GM12878 (cell line): ENCODE results near the gene TRABD2A. TPM values are rescaled to one million over a fixed set of nuclear protein-coding genes. Genes with fewer than 3 reads are reported as not detected.

ENCODE experiments used
- ATAC-seq: fragments of 200-7000 bp; cut with Tn5 transposase; 3 replicates; pipeline ENCODE4 v1.9.1; 2020; ENCODE audit warnings: mild to moderate bottlenecking, moderate library complexity
- BruUV-seq: library from RNA; stranded (reverse); fragments of 400-500 nt; replicated peaks from 2 replicates; lab custom pipeline; 2021; lab: Mats Ljungman, UMichigan
- CTCF ChIA-PET: fragments of 300-600 bp; sonication (Branson Sonifier 250); formaldehyde crosslinking; extraction: SDS; loops from one replicate; lab custom pipeline; 2021; ENCODE audit warnings: inconsistent platforms; lab: Yijun Ruan, JAX
- POLR2A ChIA-PET: fragments of 350-600 bp; formaldehyde crosslinking; extraction: SDS; loops from one replicate; lab custom pipeline; 2021; ENCODE audit warnings: inconsistent platforms; lab: Charles Lee
- RAD21 ChIA-PET: fragments of 300-600 bp; sonication (Branson Sonifier 250); formaldehyde crosslinking; loops from one replicate; lab custom pipeline; 2023; ENCODE audit warnings: antibody characterized with exemption; ENCODE audit not compliant: unreplicated experiment; lab: Charles Lee
- SMC1A ChIA-PET: fragments of 300-600 bp; sonication (Branson Sonifier 250); formaldehyde crosslinking; loops from one replicate; lab custom pipeline; 2023; ENCODE audit not compliant: unreplicated experiment, uncharacterized antibody; lab: Charles Lee
- DNase-seq: peaks from one replicate; pipeline ENCODE4 v3.0.0-alpha.2; 2011; ENCODE audit warnings: low read depth, low spot score
- FAIRE-seq: peaks from 3 replicates; lab custom pipeline; 2011; peaks lifted over from hg19 to GRCh38; lab: Jason Lieb, UNC
- H2AFZ ChIP-seq: 2 replicates; pipeline ENCODE4 v1.6.0; 2011; ENCODE audit warnings: low read depth, low read length, control low read depth; ENCODE audit not compliant: control insufficient read depth
- H3K27ac ChIP-seq: 2 replicates; pipeline ENCODE4 v1.5.1; 2011; ENCODE audit warnings: control low read depth; ENCODE audit not compliant: control insufficient read depth, insufficient read depth
- H3K27me3 ChIP-seq, 2 experiments: replicated peaks in 1 of 2; 2 replicates each; pipeline versions ENCODE4 v1.6.0 to v1.6.1; 2011; ENCODE audit warnings: low read length in 1 of 2; ENCODE audit not compliant: control insufficient read depth in 2 of 2, insufficient read depth in 2 of 2
- H3K36me3 ChIP-seq, 2 experiments: 2 replicates each; pipeline ENCODE4 v1.5.1; 2011; ENCODE audit warnings: low read length in 1 of 2; ENCODE audit not compliant: control insufficient read depth in 2 of 2, insufficient read depth in 2 of 2
- H3K4me1 ChIP-seq: 2 replicates; pipeline ENCODE4 v1.6.1; 2011; ENCODE audit warnings: mild to moderate bottlenecking, low read length, moderate library complexity, mixed read lengths; ENCODE audit not compliant: control insufficient read depth, insufficient read depth
- H3K4me2 ChIP-seq: 2 replicates; pipeline ENCODE4 v1.6.0; 2011; ENCODE audit warnings: control low read depth; ENCODE audit not compliant: control insufficient read depth, insufficient read depth
- H3K4me3 ChIP-seq: fragments of 200-600 bp; sonication (generic); 2 replicates; pipeline ENCODE4 v1.5.1; 2016
- H3K79me2 ChIP-seq: 2 replicates; pipeline ENCODE4 v1.6.0; 2011; ENCODE audit warnings: low read length; ENCODE audit not compliant: control insufficient read depth, insufficient read depth
- H3K9ac ChIP-seq: 2 replicates; pipeline ENCODE4 v1.8.0; 2011; ENCODE audit warnings: low read length, control low read depth, mixed read lengths; ENCODE audit not compliant: control insufficient read depth, insufficient read depth
- H3K9me3 ChIP-seq: replicated peaks from 3 replicates; pipeline ENCODE4 v1.5.1; 2011; ENCODE audit warnings: mild to moderate bottlenecking, low read length; ENCODE audit not compliant: control insufficient read depth, insufficient read depth
- H4K20me1 ChIP-seq: 2 replicates; pipeline ENCODE4 v1.6.0; 2011; ENCODE audit not compliant: control insufficient read depth, insufficient read depth
- ASH2L ChIP-seq: fragments of 300-600, 200-600 bp; sonication (generic); IDR thresholded peaks from 2 replicates; pipeline ENCODE4 v1.6.1; 2017; ENCODE audit warnings: low read depth, mild to moderate bottlenecking, borderline replicate concordance
- CEBPB ChIP-seq, 2 experiments: fragments of 150-350 bp in 1 of 2; IDR thresholded peaks; 2 replicates each; pipeline ENCODE4 v1.6.1; 2012 to 2014; ENCODE audit warnings: low read depth in 2 of 2, low read length in 2 of 2, borderline replicate concordance in 1 of 2, inconsistent platforms in 1 of 2
- CEBPZ ChIP-seq: fragments of 150-350 bp; IDR thresholded peaks from 2 replicates; pipeline ENCODE4 v1.6.1; 2016; ENCODE audit warnings: low read depth, low read length
- HCFC1 ChIP-seq: fragments of 150-350 bp; IDR thresholded peaks from 2 replicates; pipeline ENCODE4 v1.6.1; 2014; ENCODE audit warnings: low read length
- JUND ChIP-seq: IDR thresholded peaks from 2 replicates; pipeline ENCODE4 v1.6.1; 2012; ENCODE audit warnings: low read depth, mild to moderate bottlenecking, low read length, improper control_type of control experiment, moderate library complexity
- MEF2B ChIP-seq: fragments of 450-650 bp; IDR thresholded peaks from 2 replicates; pipeline ENCODE4 v1.6.1; 2018; ENCODE audit warnings: mild to moderate bottlenecking, moderate library complexity; ENCODE audit not compliant: partially characterized antibody, poor library complexity, severe bottlenecking
- MTA3 ChIP-seq: IDR thresholded peaks from 2 replicates; pipeline ENCODE4 v1.6.1; 2012; ENCODE audit warnings: low read length, inconsistent platforms, borderline replicate concordance
- POU2F2 ChIP-seq: IDR thresholded peaks from 3 replicates; pipeline ENCODE4 v1.6.1; 2011; ENCODE audit warnings: low read depth, mild to moderate bottlenecking, low read length, borderline replicate concordance
- SREBF2 ChIP-seq: IDR thresholded peaks from 2 replicates; pipeline ENCODE4 v1.6.1; 2012; ENCODE audit warnings: mild to moderate bottlenecking, low read length
- TAF1 ChIP-seq: IDR thresholded peaks from 2 replicates; pipeline ENCODE4 v1.6.1; 2011; ENCODE audit warnings: mild to moderate bottlenecking, low read depth, low read length, borderline replicate concordance
- USF1 ChIP-seq: IDR thresholded peaks from 2 replicates; pipeline ENCODE4 v1.6.1; 2011; ENCODE audit warnings: borderline replicate concordance, low read depth, mild to moderate bottlenecking, moderate library complexity, mixed read lengths, low read length; ENCODE audit not compliant: insufficient read depth; ENCODE audit errors: extremely low read length
- ZNF384 ChIP-seq: IDR thresholded peaks from 2 replicates; pipeline ENCODE4 v1.6.1; 2012; ENCODE audit warnings: low read depth, mild to moderate bottlenecking, low read length, improper control_type of control experiment, borderline replicate concordance
- ZNF592 ChIP-seq: fragments of 450-650 bp; IDR thresholded peaks from 2 replicates; pipeline ENCODE4 v1.6.1; 2017; ENCODE audit warnings: mild to moderate bottlenecking, moderate library complexity
- WGBS: methylation state at CpG from one replicate; pipeline ENCODE4 v1.1.6; 2016; ENCODE audit warnings: low lambda C conversion rate; ENCODE audit not compliant: insufficient replicate concordance, insufficient coverage; ENCODE audit errors: missing lambda C conversion rate; 5-methylcytosine and 5-hydroxymethylcytosine counted together
- in situ Hi-C: fragments of 300-500 bp; cut with MboI; formaldehyde crosslinking; loops from 9 replicates; pipeline ENCODE4 v1.14.3; 2018; ENCODE audit warnings: mixed read lengths
- intact Hi-C: fragments of 100-400 bp; cut with micrococcal nuclease; formaldehyde crosslinking; loops from one replicate; pipeline ENCODE4 v1.14.2; 2022; ENCODE audit not compliant: unreplicated experiment
- polyA plus RNA-seq, 11 experiments: library from polyadenylated mRNA; depleted of rRNA in 4 of 11; unstranded in 6 of 11; stranded (reverse) in 5 of 11; fragments of >200 nt; fragmentation: Nextera tagmentation in 4 of 11; fragmentation: Illumina TruSeq in 1 of 11; extraction: Ambion mirVana in 4 of 11; extraction: Trizol in 1 of 11; gene quantifications; 1 replicate in 1 of 11; 2 replicates in 10 of 11; pipeline versions ENCODE4 v1.2.1 to v1.2.3, GENCODE V29; 2011 to 2016; ENCODE audit warnings: inconsistent platforms in 2 of 11, missing spikeins in 2 of 11, low read depth in 1 of 11
- total RNA-seq, 4 experiments: library from RNA; depleted of rRNA in 3 of 4; stranded (reverse); fragments of >200 nt in 3 of 4; fragmentation: Illumina TruSeq in 1 of 4; extraction: Trizol in 1 of 4; gene quantifications; 2 replicates each; pipeline versions ENCODE4 v1.2.1 to v1.2.3, GENCODE V29; 2013 to 2021

The TRABD2A gene
- total and polyA plus RNA-seq, 10 of the 15 experiments (the other 5 are each of a cell fraction or from before 2014, with no cell fraction given) = 1.4 to 7.6 (median 4.1) TPM

GRCh38 chr2:84788498-84788897 lies 92.4 kb downstream of the TRABD2A start:
- RAD21 ChIA-PET = no interaction called here
- H3K9ac ChIP-seq = no peak overlapping the region
- H2AFZ ChIP-seq = no peak overlapping the region
- H3K4me3 ChIP-seq = no peak overlapping the region
- ATAC-seq (no peak), DNase-seq (no peak), FAIRE-seq (no peak)
- no peaks in the 10 kb centered on the region for H3K27me3 ChIP-seq
- H3K27ac ChIP-seq = no peak overlapping the region
- no peaks in the 10 kb centered on the region for H3K9me3 ChIP-seq
- POLR2A ChIA-PET = no interaction called here
- no peaks in the 10 kb centered on the region for H4K20me1 ChIP-seq
- no TSS peak for BruUV-seq
- H3K4me1 ChIP-seq = no peaks in the 10 kb centered on the region
- H3K36me3 ChIP-seq = no peaks in the 10 kb centered on the region
- WGBS = 29% methylated on average over 3 of the region's 3 CpGs
- H3K79me2 ChIP-seq = no peaks in the 10 kb centered on the region
- CTCF ChIA-PET = no interaction called here
- no peak overlapping the region for H3K4me2 ChIP-seq
- in situ Hi-C loops = no loop called here
- intact Hi-C loops = no loop called here
- SMC1A ChIA-PET = interaction anchor here (1.2 kb wide), 1 partner anchor 8 kb away, joined by 4 read pairs; no protein-coding TSS in a partner anchor
- TF ChIP-seq MEF2B (no peak), CEBPB (IDR thresholded peaks at IDR 0.05; ENCODE audit: borderline replicate concordance in 1 of 2, low read depth in 2 of 2, low read length in 2 of 2) (no peak), SREBF2 (no peak), HCFC1 (no peak), JUND (no peak), POU2F2 (no peak), ZNF592 (no peak), ASH2L (no peak), CEBPZ (no peak), TAF1 (no peak), USF1 (no peak), ZNF384 (no peak), MTA3 (no peak)
